ENCODE measurements around the gene MRPL18.
"Not testable (repeated sequence)": the region's sequence is repeated elsewhere in the genome, so short reads cannot be mapped to it uniquely, and the experiment has no call there.

The MRPL18 gene

DNA sequence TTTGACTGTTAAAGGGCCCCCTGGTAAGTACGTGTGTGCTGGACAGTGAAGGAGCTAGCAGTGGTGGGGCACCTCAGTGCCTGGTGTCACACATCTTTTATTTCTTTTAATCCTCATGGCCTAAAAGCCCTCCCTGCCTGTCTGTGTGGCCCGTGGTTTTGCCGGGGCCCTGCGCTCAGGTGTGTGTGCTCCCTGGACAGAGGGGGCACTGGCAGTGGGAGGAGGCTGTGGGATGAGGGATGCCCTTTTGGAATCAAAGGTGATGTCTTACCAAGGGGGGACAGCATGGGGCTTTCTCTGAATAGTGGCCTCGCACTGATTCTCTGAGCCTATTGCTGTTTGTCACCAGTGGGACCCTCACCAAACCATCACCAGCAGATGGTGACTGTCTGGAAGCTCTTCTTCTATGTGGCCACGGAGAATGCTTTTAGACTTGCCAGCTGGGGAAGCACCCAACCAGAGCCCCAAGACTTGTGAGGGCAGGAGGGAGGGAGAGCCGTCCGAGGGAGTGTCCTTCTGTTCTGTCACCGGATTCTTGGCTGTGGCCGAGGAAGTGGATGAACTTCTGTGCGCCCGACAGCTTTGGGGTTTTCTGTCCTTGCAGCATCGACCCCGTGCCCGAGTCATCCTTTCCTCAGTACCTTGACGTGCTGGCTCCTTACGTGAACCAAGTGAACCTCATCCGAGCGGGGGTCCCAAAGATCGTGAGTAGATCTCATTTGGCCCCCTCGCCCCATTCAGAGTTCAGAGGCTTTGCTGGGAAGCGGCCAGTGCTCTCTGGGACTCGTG is 27.9 kb downstream of the MRPL18 start:
- Histone ChIP-seq H3K9ac (ENCODE audit: low read length in 2 of 2) (no peak overlapping the region), H3K36me3 (ENCODE audit: control insufficient read depth in 2 of 2, insufficient read depth in 2 of 2, low read length in 2 of 2) (peaks cover 0 to 2% of the 10 kb centered on the region in 2 donors), H3K27me3 (ENCODE audit: control insufficient read depth in 1 of 2, insufficient read depth in 2 of 2, low read length in 2 of 2) (no peaks in the 10 kb centered on the region), H3K4me3 (ENCODE audit: low read length in 2 of 2) (no peak overlapping the region), H3K27ac (ENCODE audit: low read length) (no peak overlapping the region), H3K4me1 (ENCODE audit: control insufficient read depth, insufficient read depth, low read length) (peaks cover 2% of the 10 kb centered on the region), H3K9me3 (ENCODE audit: control insufficient read depth in 2 of 2, low read length in 2 of 2) (no peaks in the 10 kb centered on the region)

DNA sequence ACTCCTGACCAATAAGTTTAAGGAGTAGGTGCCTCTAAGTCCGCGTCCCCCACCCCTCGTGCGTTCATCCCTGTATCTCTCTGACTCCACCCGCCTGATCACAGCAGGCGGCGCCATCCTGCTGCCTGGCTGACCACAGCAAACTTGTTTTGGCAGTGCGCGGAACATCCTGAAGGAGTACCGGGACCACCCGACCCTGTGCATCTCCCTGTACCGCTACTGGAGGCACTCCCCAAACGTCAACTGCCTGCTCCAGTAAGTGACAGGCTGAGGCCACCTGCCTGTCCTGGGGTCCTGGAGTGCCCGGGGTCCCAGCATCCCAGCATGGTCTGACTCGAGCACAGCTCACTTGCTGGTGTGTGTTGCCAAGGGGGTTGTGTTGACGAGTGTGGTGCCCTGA is 28.8 kb downstream of the MRPL18 start:
- H3K27me3 ChIP-seq (ENCODE audit: control insufficient read depth in 1 of 2, insufficient read depth in 2 of 2, low read length in 2 of 2) = no peaks in the 10 kb centered on the region
- no peak overlapping the region for H3K4me3 ChIP-seq (ENCODE audit: low read length in 2 of 2)
- peaks cover 0 to 2% of the 10 kb centered on the region in 2 donors for H3K36me3 ChIP-seq (ENCODE audit: control insufficient read depth in 2 of 2, insufficient read depth in 2 of 2, low read length in 2 of 2)
- no peak overlapping the region for H3K27ac ChIP-seq (ENCODE audit: low read length)
- peaks cover 2% of the 10 kb centered on the region for H3K4me1 ChIP-seq (ENCODE audit: control insufficient read depth, insufficient read depth, low read length)
- H3K9me3 ChIP-seq (ENCODE audit: control insufficient read depth in 2 of 2, low read length in 2 of 2) = no peaks in the 10 kb centered on the region
- H3K9ac ChIP-seq (ENCODE audit: low read length in 2 of 2) = no peak overlapping the region

DNA sequence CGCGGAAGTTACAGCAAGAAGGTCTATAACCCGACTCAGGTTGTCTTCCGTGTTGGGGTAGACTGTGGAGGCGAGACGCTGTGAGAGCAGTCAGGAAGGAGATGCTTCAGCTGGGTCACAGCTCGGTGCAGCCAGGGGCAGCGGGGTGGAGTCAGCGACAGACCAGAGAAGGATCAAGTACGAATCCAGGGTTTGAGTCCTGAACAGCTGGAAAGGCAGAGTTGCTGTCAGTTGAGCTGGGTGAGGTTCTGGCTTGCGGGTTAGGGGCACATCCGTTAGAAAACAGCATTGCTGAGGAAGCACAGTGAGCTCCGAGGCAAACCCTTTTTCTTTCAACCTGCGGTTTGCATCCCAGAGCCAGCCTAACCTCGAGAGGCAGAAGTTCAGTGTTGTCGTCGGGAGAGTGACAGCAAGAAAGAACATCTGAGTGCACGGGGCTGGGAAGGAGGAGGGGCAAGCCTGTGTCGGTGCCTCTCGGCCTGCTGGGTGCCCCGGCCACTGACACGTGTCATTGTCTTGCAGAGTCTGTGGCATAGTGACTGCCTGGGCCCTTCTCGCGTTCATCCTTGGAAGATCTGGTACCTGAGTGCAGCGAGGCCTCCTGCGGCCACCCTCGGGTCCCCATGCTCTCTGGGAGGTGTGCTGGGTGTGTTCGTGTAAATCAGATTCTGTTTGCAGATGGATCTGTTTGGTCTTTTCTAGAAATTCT is 29.8 kb downstream of the MRPL18 start:
- no peak overlapping the region for H3K4me3 ChIP-seq (ENCODE audit: low read length in 2 of 2)
- H3K4me1 ChIP-seq (ENCODE audit: control insufficient read depth, insufficient read depth, low read length) = peaks cover 2% of the 10 kb centered on the region
- H3K9me3 ChIP-seq (ENCODE audit: control insufficient read depth in 2 of 2, low read length in 2 of 2) = no peaks in the 10 kb centered on the region
- no peaks in the 10 kb centered on the region for H3K27me3 ChIP-seq (ENCODE audit: control insufficient read depth in 1 of 2, insufficient read depth in 2 of 2, low read length in 2 of 2)
- no peaks in the 10 kb centered on the region for H3K36me3 ChIP-seq (ENCODE audit: control insufficient read depth in 2 of 2, insufficient read depth in 2 of 2, low read length in 2 of 2)
- no peak overlapping the region for H3K9ac ChIP-seq (ENCODE audit: low read length in 2 of 2)
- H3K27ac ChIP-seq (ENCODE audit: low read length) = no peak overlapping the region

GRCh38 chr6:159821122-159821521 is 30.9 kb downstream of the MRPL18 start:
- Histone ChIP-seq H3K4me3 (ENCODE audit: low read length in 2 of 2) (no peak overlapping the region), H3K27ac (ENCODE audit: low read length) (no peak overlapping the region), H3K27me3 (ENCODE audit: control insufficient read depth in 1 of 2, insufficient read depth in 2 of 2, low read length in 2 of 2) (no peaks in the 10 kb centered on the region), H3K9ac (ENCODE audit: low read length in 2 of 2) (no peak overlapping the region), H3K36me3 (ENCODE audit: control insufficient read depth in 2 of 2, insufficient read depth in 2 of 2, low read length in 2 of 2) (no peaks in the 10 kb centered on the region), H3K9me3 (ENCODE audit: control insufficient read depth in 2 of 2, low read length in 2 of 2) (no peaks in the 10 kb centered on the region), H3K4me1 (ENCODE audit: control insufficient read depth, insufficient read depth, low read length) (peaks cover 2% of the 10 kb centered on the region)

GRCh38 chr6:159821726-159822125 is 31.5 kb downstream of the MRPL18 start:
- H3K36me3 ChIP-seq (ENCODE audit: control insufficient read depth in 2 of 2, insufficient read depth in 2 of 2, low read length in 2 of 2) = no peaks in the 10 kb centered on the region

GRCh38 chr6:159823953-159824352 is 33.7 kb downstream of the MRPL18 start:
- Histone ChIP-seq H3K27ac (ENCODE audit: low read length) (no peak overlapping the region), H3K4me3 (ENCODE audit: low read length in 2 of 2) (no peak overlapping the region), H3K27me3 (ENCODE audit: control insufficient read depth in 1 of 2, insufficient read depth in 2 of 2, low read length in 2 of 2) (no peaks in the 10 kb centered on the region), H3K36me3 (ENCODE audit: control insufficient read depth in 2 of 2, insufficient read depth in 2 of 2, low read length in 2 of 2) (no peaks in the 10 kb centered on the region), H3K4me1 (ENCODE audit: control insufficient read depth, insufficient read depth, low read length) (peaks cover 2% of the 10 kb centered on the region), H3K9me3 (ENCODE audit: control insufficient read depth in 2 of 2, low read length in 2 of 2) (no peaks in the 10 kb centered on the region), H3K9ac (ENCODE audit: low read length in 2 of 2) (no peak overlapping the region)

More at GRCh38 chr6:159821726-159822125, 31.5 kb downstream of the MRPL18 start:
- H3K4me3 ChIP-seq (ENCODE audit: low read length in 2 of 2) = no peak overlapping the region
- H3K27ac ChIP-seq (ENCODE audit: low read length) = no peak overlapping the region
- no peaks in the 10 kb centered on the region for H3K9me3 ChIP-seq (ENCODE audit: control insufficient read depth in 2 of 2, low read length in 2 of 2)
- H3K9ac ChIP-seq (ENCODE audit: low read length in 2 of 2) = no peak overlapping the region
- peaks cover 2% of the 10 kb centered on the region for H3K4me1 ChIP-seq (ENCODE audit: control insufficient read depth, insufficient read depth, low read length)
- no peaks in the 10 kb centered on the region for H3K27me3 ChIP-seq (ENCODE audit: control insufficient read depth in 1 of 2, insufficient read depth in 2 of 2, low read length in 2 of 2)

DNA sequence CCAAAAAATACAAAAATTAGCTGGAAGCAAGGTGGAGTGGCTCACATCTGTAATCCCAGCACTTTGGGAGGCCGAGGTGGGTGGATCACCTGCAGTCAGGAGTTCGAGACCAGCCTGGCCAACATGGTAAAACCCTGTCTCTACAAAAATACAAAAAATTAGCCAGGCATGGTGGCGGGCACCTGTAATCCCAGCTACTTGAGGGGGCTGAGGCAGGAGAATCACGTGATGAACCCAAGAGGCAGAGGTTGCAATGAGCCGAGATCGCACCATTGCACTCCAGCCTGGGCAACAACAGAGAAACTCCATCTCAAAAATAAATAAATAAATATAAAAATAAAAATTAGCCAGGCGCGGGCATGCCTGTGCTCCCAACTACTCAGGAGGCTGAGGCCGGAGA is 34.4 kb downstream of the MRPL18 start:
- H3K9me3 ChIP-seq (ENCODE audit: control insufficient read depth in 2 of 2, low read length in 2 of 2); H3K9ac ChIP-seq (ENCODE audit: low read length in 2 of 2); H3K27ac ChIP-seq (ENCODE audit: low read length); H3K36me3 ChIP-seq (ENCODE audit: control insufficient read depth in 2 of 2, insufficient read depth in 2 of 2, low read length in 2 of 2); H3K27me3 ChIP-seq (ENCODE audit: control insufficient read depth in 1 of 2, insufficient read depth in 2 of 2, low read length in 2 of 2); H3K4me3 ChIP-seq (ENCODE audit: low read length in 2 of 2); H3K4me1 ChIP-seq (ENCODE audit: control insufficient read depth, insufficient read depth, low read length): not testable (repeated sequence)

DNA sequence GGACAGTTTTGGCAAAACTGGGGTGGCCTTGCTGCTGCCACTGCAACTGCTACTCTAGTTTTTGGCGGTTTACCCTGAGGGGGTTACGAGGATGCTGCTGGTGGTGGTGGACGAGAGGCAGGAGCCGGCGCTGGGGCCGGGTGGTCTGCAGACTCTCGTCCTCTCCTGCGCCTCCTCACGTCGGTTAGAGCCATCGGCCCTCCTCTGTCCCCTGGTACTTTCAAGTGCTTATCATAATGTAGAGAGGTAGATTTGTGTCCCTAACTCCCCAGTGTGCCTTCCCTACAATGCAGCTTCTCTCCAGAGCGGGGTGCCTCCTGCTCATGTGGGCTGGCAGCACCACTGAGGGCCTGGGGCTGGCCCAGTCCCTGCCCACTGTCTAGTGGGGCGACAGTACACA is 35.7 kb downstream of the MRPL18 start:
- Histone ChIP-seq H3K36me3 (ENCODE audit: control insufficient read depth in 2 of 2, insufficient read depth in 2 of 2, low read length in 2 of 2) (no peaks in the 10 kb centered on the region), H3K9me3 (ENCODE audit: control insufficient read depth in 2 of 2, low read length in 2 of 2) (no peaks in the 10 kb centered on the region), H3K27ac (ENCODE audit: low read length) (no peak overlapping the region), H3K9ac (ENCODE audit: low read length in 2 of 2) (no peak overlapping the region), H3K27me3 (ENCODE audit: control insufficient read depth in 1 of 2, insufficient read depth in 2 of 2, low read length in 2 of 2) (no peaks in the 10 kb centered on the region), H3K4me3 (ENCODE audit: low read length in 2 of 2) (no peak overlapping the region), H3K4me1 (ENCODE audit: control insufficient read depth, insufficient read depth, low read length) (peaks cover 2% of the 10 kb centered on the region)

DNA sequence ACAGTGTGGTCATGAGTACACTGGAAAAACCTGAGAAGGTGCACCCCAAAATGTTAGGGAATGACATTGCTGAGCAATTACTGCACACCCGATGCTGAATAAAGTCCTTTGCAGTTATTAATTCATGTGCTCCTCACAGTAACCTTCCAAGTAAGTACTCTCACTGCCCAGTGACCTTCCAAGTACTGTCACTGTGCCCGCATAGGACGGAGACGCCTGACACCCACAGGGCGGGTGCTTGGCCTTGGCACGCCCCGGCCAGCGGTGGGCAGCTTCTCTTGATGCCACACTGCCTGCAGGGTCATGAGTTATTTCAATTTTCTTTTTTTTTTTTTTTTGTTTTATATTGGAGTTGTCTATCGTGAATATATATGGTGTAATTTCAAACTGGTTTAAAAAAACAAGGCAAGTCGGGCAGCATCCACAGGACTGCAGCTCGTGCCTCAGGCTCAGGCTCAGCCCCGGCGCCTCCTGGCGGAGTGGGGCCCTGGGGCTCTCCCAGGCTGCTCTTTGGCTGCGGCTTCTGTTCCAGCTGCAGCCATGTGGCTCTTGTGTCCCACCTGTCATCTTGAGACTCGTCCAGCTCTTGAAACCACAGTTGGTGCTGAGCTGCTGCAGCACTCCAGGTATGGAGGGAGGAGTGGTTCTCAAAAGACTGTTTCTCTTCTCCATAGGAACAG is 36.8 kb downstream of the MRPL18 start:
- Histone ChIP-seq H3K27ac (ENCODE audit: low read length) (no peak overlapping the region), H3K36me3 (ENCODE audit: control insufficient read depth in 2 of 2, insufficient read depth in 2 of 2, low read length in 2 of 2) (no peaks in the 10 kb centered on the region), H3K4me3 (ENCODE audit: low read length in 2 of 2) (no peak overlapping the region), H3K27me3 (ENCODE audit: control insufficient read depth in 1 of 2, insufficient read depth in 2 of 2, low read length in 2 of 2) (peaks cover 0 to 2% of the 10 kb centered on the region in 2 donors), H3K9ac (ENCODE audit: low read length in 2 of 2) (no peak overlapping the region), H3K4me1 (ENCODE audit: control insufficient read depth, insufficient read depth, low read length) (no peaks in the 10 kb centered on the region), H3K9me3 (ENCODE audit: control insufficient read depth in 2 of 2, low read length in 2 of 2) (no peaks in the 10 kb centered on the region)

- peaks cover 0 to 2% of the 10 kb centered on the region in 2 donors for H3K27me3 ChIP-seq (ENCODE audit: control insufficient read depth in 1 of 2, insufficient read depth in 2 of 2, low read length in 2 of 2)
- H3K27ac ChIP-seq (ENCODE audit: low read length) = no peak overlapping the region
- no peak overlapping the region for H3K4me3 ChIP-seq (ENCODE audit: low read length in 2 of 2)
- H3K4me1 ChIP-seq (ENCODE audit: control insufficient read depth, insufficient read depth, low read length) = no peaks in the 10 kb centered on the region
- no peaks in the 10 kb centered on the region for H3K36me3 ChIP-seq (ENCODE audit: control insufficient read depth in 2 of 2, insufficient read depth in 2 of 2, low read length in 2 of 2)
- H3K9me3 ChIP-seq (ENCODE audit: control insufficient read depth in 2 of 2, low read length in 2 of 2) = no peaks in the 10 kb centered on the region
- no peak overlapping the region for H3K9ac ChIP-seq (ENCODE audit: low read length in 2 of 2)
Observed at GRCh38 chr6:159828074-159828473, 37.8 kb downstream of the MRPL18 start.

Measured in stomach smooth muscle (tissue), 2 donors.